OCI-LY7 (cell line): ENCODE data around the gene PTPRJ. TPM values are rescaled to one million over a fixed set of nuclear protein-coding genes. Genes with fewer than 3 reads are reported as not detected.

ENCODE experiments used
- BruUV-seq: library from RNA; stranded (reverse); fragments of 400-500 nt; replicated peaks from 2 replicates; lab custom pipeline; 2021; lab: Mats Ljungman, UMichigan
- CTCF ChIA-PET: fragments of 300-600 bp; sonication (Branson Sonifier 250); formaldehyde crosslinking; loops from one replicate; lab custom pipeline; 2022; ENCODE audit warnings: antibody characterized with exemption; ENCODE audit not compliant: unreplicated experiment; lab: Charles Lee
- POLR2A ChIA-PET: fragments of 300-600 bp; sonication (Branson Sonifier 250); formaldehyde crosslinking; loops from one replicate; lab custom pipeline; 2022; ENCODE audit warnings: antibody characterized with exemption; lab: Charles Lee
- DNase-seq: peaks from one replicate; pipeline ENCODE4 v3.0.0-alpha.2; 2015; ENCODE audit warnings: low spot score
- H2AFZ ChIP-seq: fragments of 200-600 bp; sonication (generic), shearing (Covaris generic); 2 replicates; pipeline ENCODE4 v1.6.1; 2014; ENCODE audit warnings: mild to moderate bottlenecking, antibody characterized with exemption, low read length, moderate library complexity
- H3K27ac ChIP-seq: fragments of 200-600 bp; sonication (generic); 2 replicates; pipeline ENCODE4 v1.5.1; 2014; ENCODE audit warnings: mixed run types, low read depth, mild to moderate bottlenecking, moderate library complexity, low read length, inconsistent platforms; ENCODE audit not compliant: poor library complexity, severe bottlenecking
- H3K36me3 ChIP-seq: fragments of 200-600 bp; sonication (generic); 2 replicates; pipeline ENCODE4 v1.6.1; 2014; ENCODE audit warnings: mild to moderate bottlenecking, antibody characterized with exemption, low read length, moderate library complexity, mixed read lengths; ENCODE audit not compliant: insufficient read depth
- H3K4me1 ChIP-seq: fragments of 200-600 bp; sonication (generic); 2 replicates; pipeline ENCODE4 v1.5.1; 2014; ENCODE audit warnings: mild to moderate bottlenecking, low read length; ENCODE audit not compliant: insufficient read depth, poor library complexity, severe bottlenecking
- H3K4me2 ChIP-seq: fragments of 200-600 bp; sonication (generic); 2 replicates; pipeline ENCODE4 v1.6.1; 2014; ENCODE audit warnings: mild to moderate bottlenecking, low read length
- H3K4me3 ChIP-seq: fragments of 200-600 bp; sonication (generic); 2 replicates; pipeline ENCODE4 v1.5.1; 2014; ENCODE audit warnings: mild to moderate bottlenecking, low read depth, low read length; ENCODE audit not compliant: poor library complexity, severe bottlenecking
- H3K79me2 ChIP-seq: fragments of 200-600 bp; sonication (generic); 2 replicates; pipeline ENCODE4 v1.6.1; 2016; ENCODE audit warnings: low read depth, mild to moderate bottlenecking, low read length, moderate library complexity, mixed read lengths; ENCODE audit not compliant: insufficient read depth
- H3K9me2 ChIP-seq: fragments of 200-600 bp; sonication (generic); 2 replicates; pipeline ENCODE4 v1.6.1; 2016; ENCODE audit warnings: mild to moderate bottlenecking, low read length, mixed read lengths; ENCODE audit not compliant: insufficient read depth
- H3K9me3 ChIP-seq: fragments of 200-600 bp; sonication (generic); 2 replicates; pipeline ENCODE4 v1.6.1; 2014; ENCODE audit warnings: mild to moderate bottlenecking, mixed run types, low read length, mixed read lengths
- H4K20me1 ChIP-seq: fragments of 200-600 bp; sonication (generic); 2 replicates; pipeline ENCODE4 v1.6.1; 2014; ENCODE audit warnings: mild to moderate bottlenecking, antibody characterized with exemption, low read length, moderate library complexity, mixed read lengths; ENCODE audit not compliant: insufficient read depth
- EZH2phosphoT487 ChIP-seq: fragments of 200-600 bp; sonication (generic); IDR thresholded peaks from 2 replicates; pipeline ENCODE4 v1.6.1; 2018; ENCODE audit warnings: low read depth, borderline replicate concordance, mild to moderate bottlenecking, mixed run types, antibody characterized with exemption, low read length, moderate library complexity, mixed read lengths
- intact Hi-C: fragments of 100-400 bp; cut with micrococcal nuclease; formaldehyde crosslinking; loops from one replicate; pipeline ENCODE4 v1.10.0; 2022; ENCODE audit not compliant: unreplicated experiment
- total RNA-seq, 2 experiments: library from RNA; depleted of rRNA in 1 of 2; stranded (reverse); fragments of >200 nt in 1 of 2; shearing (Covaris generic) in 1 of 2; gene quantifications; 2 replicates each; pipeline ENCODE4 v1.2.3, GENCODE V29; 2014 to 2022
- TF ChIP-seq, protein P1 (sequence below): fragments of 200-600 bp; sonication (generic); conservative IDR thresholded peaks from 2 replicates; pipeline ENCODE4 v1.5.1; 2014; ENCODE audit warnings: mild to moderate bottlenecking, antibody characterized with exemption, low read length, moderate library complexity, mixed read lengths

Gene PTPRJ
- total RNA-seq, 2 experiments from 2014 or later, result 5.4 to 28.3 TPM

DNA sequence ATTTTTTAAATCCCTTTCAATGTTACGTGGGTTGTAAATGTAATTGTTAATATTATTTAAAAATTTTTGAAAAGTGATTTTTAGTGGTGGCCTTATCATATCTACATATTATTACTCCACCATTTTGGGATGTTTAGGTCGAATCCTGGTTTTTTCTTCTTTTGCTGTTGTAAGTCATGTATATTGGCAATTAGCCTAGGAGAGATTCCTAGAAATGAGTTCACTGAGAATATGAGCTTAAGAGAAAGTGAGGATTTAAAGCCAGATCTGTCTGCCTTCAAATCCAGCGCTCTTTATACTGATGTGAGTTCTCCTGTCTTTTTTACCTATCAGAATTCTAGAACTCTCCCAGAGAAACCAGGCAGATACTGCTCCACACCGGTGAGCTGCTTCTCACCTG, 56.1 kb downstream of the PTPRJ start:
- no peaks in the 10 kb centered on the region for H3K9me3 ChIP-seq
- no peak for DNase-seq
- H3K27ac ChIP-seq, result no peak overlapping the region
- intact Hi-C loops, result loop anchor here (5.0 kb wide), 1 partner anchor 184 kb away; no protein-coding TSS in a partner anchor
- H3K9me2 ChIP-seq, result no peaks in the 10 kb centered on the region
- BruUV-seq, result no TSS peak
- no peak overlapping the region for H3K4me3 ChIP-seq
- no peak overlapping the region for H2AFZ ChIP-seq
- CTCF ChIA-PET, result no interaction called here
- POLR2A ChIA-PET, result interaction anchor here (0.5 to 1.0 kb wide), 4 partner anchors 10 to 1202 kb away, joined by 3 to 5 read pairs (median 4); no protein-coding TSS in a partner anchor
- no peak overlapping the region for H3K4me2 ChIP-seq
- H4K20me1 ChIP-seq, result no peaks in the 10 kb centered on the region
- peaks cover 85% of the 10 kb centered on the region for H3K4me1 ChIP-seq
- H3K36me3 ChIP-seq, result peaks cover 19% of the 10 kb centered on the region
- H3K79me2 ChIP-seq, result peaks cover 22% of the 10 kb centered on the region; the same call in 1 of the 2 replicates
- TF ChIP-seq EZH2phosphoT487, result no peak
- TF ChIP-seq, protein P1, sequence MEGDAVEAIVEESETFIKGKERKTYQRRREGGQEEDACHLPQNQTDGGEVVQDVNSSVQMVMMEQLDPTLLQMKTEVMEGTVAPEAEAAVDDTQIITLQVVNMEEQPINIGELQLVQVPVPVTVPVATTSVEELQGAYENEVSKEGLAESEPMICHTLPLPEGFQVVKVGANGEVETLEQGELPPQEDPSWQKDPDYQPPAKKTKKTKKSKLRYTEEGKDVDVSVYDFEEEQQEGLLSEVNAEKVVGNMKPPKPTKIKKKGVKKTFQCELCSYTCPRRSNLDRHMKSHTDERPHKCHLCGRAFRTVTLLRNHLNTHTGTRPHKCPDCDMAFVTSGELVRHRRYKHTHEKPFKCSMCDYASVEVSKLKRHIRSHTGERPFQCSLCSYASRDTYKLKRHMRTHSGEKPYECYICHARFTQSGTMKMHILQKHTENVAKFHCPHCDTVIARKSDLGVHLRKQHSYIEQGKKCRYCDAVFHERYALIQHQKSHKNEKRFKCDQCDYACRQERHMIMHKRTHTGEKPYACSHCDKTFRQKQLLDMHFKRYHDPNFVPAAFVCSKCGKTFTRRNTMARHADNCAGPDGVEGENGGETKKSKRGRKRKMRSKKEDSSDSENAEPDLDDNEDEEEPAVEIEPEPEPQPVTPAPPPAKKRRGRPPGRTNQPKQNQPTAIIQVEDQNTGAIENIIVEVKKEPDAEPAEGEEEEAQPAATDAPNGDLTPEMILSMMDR, result no peak

DNA sequence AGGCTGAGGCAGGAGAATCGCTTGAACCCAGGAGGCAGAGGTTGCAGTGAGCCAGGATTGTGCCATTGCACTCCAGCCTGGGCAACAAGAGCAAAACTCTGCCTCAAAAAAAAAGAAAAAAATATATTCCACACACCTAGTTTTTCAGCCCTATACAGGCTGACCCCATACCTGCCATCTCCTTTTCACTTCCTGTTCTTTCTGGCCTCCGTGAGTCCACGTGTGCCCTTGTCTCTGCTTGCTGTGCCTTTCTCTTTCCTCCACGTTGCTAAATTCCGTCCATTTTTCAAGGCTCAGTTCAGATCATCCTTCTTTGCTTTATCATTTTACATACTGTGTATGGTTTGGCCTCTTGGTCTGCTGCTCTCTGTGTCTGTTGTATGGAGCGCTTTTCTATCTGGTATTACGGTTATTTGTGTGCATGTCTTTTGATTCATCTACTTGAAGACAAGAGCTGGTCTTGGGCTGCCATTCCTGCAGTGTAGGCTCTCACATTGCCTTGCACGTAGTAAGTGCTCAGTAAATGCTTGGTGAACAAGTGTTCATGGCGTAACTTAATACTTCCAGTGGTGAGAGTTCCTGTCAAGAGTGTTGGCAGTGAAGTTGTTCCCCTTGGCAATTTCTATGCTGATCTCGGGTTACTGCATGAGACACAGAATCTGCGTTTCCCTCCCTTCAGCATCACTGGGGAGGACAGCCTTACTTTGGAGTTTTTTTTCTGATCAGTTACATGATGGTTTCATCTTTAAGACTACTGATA, 57.5 kb downstream of the PTPRJ start:
- ChIA-PET CTCF (no interaction called here), POLR2A (interaction anchor here (0.6 to 1.4 kb wide), 5 partner anchors 10 to 102 kb away, joined by 3 to 4 read pairs (median 3); no protein-coding TSS in a partner anchor)
- H3K36me3 ChIP-seq, result peaks cover 19% of the 10 kb centered on the region
- no peaks in the 10 kb centered on the region for H4K20me1 ChIP-seq
- peaks cover 85% of the 10 kb centered on the region for H3K4me1 ChIP-seq
- no peak overlapping the region for H3K4me3 ChIP-seq
- intact Hi-C loops, result loop anchor here (5.0 kb wide), 1 partner anchor 186 kb away; no protein-coding TSS in a partner anchor
- no peaks in the 10 kb centered on the region for H3K9me2 ChIP-seq
- peak overlapping the region; percentile 50 for H3K4me2 ChIP-seq
- no peak overlapping the region; the same call in 1 of the 2 replicates for H2AFZ ChIP-seq
- no peaks in the 10 kb centered on the region for H3K9me3 ChIP-seq
- no peak overlapping the region for H3K27ac ChIP-seq
- DNase-seq, result peak; percentile 34
- H3K79me2 ChIP-seq, result peaks cover 16% of the 10 kb centered on the region; the same call in 1 of the 2 replicates
- BruUV-seq, result no TSS peak
- TF ChIP-seq EZH2phosphoT487, result no peak
- TF ChIP-seq, protein P1, result no peak
